ENCODE measurements around the gene CDK5R2. TPM values are rescaled to one million over a fixed set of nuclear protein-coding genes. Genes with fewer than 3 reads are reported as not detected.

Gene CDK5R2
- total and polyA plus RNA-seq, 12 donors = 0.09 TPM; not detected in 11

GRCh38 chr2:218981390-218981880 lies 22.0 kb downstream of the CDK5R2 start:
- no peaks in the 10 kb centered on the region for H3K9me3 ChIP-seq
- H3K27me3 ChIP-seq = peaks cover 44 to 100% (median 98%) of the 10 kb centered on the region in 7 donors
- H3K27ac ChIP-seq = no peak overlapping the region
- DNase-seq (no peak), ATAC-seq (no peak)
- H3K4me3 ChIP-seq = peak overlapping the region in 7 of 10 donors; percentile 13 to 47 (median 22)
- TF ChIP-seq, protein P1, sequence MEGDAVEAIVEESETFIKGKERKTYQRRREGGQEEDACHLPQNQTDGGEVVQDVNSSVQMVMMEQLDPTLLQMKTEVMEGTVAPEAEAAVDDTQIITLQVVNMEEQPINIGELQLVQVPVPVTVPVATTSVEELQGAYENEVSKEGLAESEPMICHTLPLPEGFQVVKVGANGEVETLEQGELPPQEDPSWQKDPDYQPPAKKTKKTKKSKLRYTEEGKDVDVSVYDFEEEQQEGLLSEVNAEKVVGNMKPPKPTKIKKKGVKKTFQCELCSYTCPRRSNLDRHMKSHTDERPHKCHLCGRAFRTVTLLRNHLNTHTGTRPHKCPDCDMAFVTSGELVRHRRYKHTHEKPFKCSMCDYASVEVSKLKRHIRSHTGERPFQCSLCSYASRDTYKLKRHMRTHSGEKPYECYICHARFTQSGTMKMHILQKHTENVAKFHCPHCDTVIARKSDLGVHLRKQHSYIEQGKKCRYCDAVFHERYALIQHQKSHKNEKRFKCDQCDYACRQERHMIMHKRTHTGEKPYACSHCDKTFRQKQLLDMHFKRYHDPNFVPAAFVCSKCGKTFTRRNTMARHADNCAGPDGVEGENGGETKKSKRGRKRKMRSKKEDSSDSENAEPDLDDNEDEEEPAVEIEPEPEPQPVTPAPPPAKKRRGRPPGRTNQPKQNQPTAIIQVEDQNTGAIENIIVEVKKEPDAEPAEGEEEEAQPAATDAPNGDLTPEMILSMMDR (IDR thresholded peaks at IDR 0.05) = no peak
- WGBS, 2 donors = 2 to 3% methylated on average over 37 to 46 of the region's 46 CpGs
- H3K36me3 ChIP-seq = no peaks in the 10 kb centered on the region
- H3K4me1 ChIP-seq = peaks cover 10 to 56% (median 42%) of the 10 kb centered on the region in 9 donors
- intact Hi-C loops (cut with DNase I) = no loop called here

DNA sequence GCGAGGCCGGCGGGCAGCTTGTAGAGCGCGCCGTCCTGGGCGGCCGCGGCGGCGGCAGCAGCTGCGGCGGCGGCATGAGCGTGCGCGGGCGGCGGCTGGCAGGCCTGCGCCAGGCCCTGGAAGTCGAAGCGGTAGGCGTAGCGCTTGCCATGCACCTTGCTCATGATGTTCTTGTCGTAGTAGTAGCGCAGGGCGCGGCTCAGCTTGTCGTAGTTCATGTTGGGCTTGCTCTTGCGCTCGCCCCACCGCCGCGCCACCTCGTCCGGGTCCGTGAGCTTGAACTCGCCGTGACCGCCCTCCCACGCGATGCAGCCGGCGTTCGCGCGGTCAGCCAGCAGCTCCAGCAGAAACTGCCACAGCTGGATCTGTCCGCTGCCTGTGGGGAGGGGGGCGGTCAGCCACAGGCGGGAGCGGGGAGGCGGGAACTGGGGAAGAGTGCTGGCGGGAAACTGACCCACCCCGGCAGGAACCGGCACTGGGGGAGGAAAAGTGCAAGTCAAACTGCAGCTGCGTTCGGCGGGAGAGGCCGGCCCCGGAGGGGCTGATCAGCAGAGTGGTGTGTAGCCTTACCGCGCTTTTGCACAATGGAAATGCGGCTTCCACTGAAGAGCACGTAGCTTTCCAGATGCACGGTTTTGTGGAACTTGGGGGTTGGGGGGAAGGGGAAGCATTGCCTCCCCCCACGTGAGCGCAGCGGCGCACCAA lies 22.6 kb downstream of the CDK5R2 start:
- H3K27ac ChIP-seq = no peak overlapping the region
- 0 to 1% methylated on average over 66 to 69 of the region's 69 CpGs for WGBS, 2 donors
- H3K36me3 ChIP-seq = no peaks in the 10 kb centered on the region
- ATAC-seq (peak in 4 of 8 donors; percentile 12 to 29 (median 21)), DNase-seq (no peak)
- TF ChIP-seq, protein P1 (IDR thresholded peaks at IDR 0.05) = no peak
- H3K4me1 ChIP-seq = peaks cover 10 to 56% (median 42%) of the 10 kb centered on the region in 9 donors
- H3K4me3 ChIP-seq = peak overlapping the region; percentile 13 to 47 (median 33)
- H3K27me3 ChIP-seq = peaks cover 45 to 100% (median 99%) of the 10 kb centered on the region in 7 donors
- intact Hi-C loops (cut with DNase I) = no loop called here
- no peaks in the 10 kb centered on the region for H3K9me3 ChIP-seq

DNA sequence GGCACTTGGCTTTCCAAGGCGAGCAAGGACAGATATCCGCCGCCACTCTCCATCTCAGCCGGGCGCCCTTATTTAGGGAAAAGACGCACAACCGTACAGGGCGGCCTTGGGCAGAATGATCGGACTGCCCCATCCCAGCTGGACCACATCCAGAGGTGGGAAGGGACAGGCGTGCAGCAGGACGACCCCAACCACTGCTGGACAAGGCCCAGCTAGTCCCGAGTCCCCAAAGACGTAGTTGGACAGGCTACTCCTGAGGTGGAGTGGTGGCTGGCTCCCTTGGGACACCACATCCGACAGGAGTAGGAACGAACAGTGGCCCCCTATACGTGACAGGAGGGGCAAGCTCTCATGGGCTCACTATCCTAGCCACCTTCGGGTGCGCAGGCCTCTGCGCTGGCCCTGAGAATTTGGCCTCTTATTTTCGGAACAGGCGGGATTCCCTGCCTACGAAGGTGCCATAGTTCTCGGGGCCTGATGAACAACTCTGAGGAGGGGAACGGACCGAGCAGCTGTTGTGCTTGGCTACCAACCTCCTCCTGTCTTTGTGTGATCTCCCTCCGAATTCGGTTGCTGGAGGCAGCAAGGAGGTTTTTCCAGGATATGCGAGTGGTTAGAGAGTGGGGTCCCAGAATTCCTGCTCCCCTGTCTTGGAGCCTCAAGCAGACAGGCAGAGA lies 23.3 kb downstream of the CDK5R2 start:
- Histone ChIP-seq H3K9me3 (no peaks in the 10 kb centered on the region), H3K4me1 (peaks cover 10 to 56% (median 42%) of the 10 kb centered on the region in 9 donors), H3K36me3 (no peaks in the 10 kb centered on the region), H3K4me3 (peak overlapping the region in 6 of 10 donors; percentile 13 to 47 (median 40)), H3K27ac (no peak overlapping the region), H3K27me3 (peaks cover 50 to 100% (median 99%) of the 10 kb centered on the region in 7 donors)
- TF ChIP-seq, protein P1 (IDR thresholded peaks at IDR 0.05) = no peak
- intact Hi-C loops (cut with DNase I) = no loop called here
- DNase-seq (no peak), ATAC-seq (no peak)
- WGBS, 2 donors = 9 to 10% methylated on average over 28 of the region's 28 CpGs

- Histone ChIP-seq H3K27ac (no peak overlapping the region), H3K27me3 (peaks cover 56 to 100% (median 99%) of the 10 kb centered on the region in 7 donors), H3K4me3 (no peak overlapping the region), H3K9me3 (no peaks in the 10 kb centered on the region), H3K36me3 (no peaks in the 10 kb centered on the region), H3K4me1 (peaks cover 10 to 56% (median 42%) of the 10 kb centered on the region in 9 donors)
- DNase-seq (no peak), ATAC-seq (no peak)
- 20 to 26% methylated on average over 23 of the region's 23 CpGs for WGBS, 2 donors
- TF ChIP-seq, protein P1 (IDR thresholded peaks at IDR 0.05) = no peak
- intact Hi-C loops (cut with DNase I) = no loop called here
These were observed 23.9 kb downstream of the CDK5R2 start for GRCh38 chr2:218983263-218983933.

Measured in heart right ventricle (tissue), 16 donors.